HG02943 (cell line): ENCODE measurements around the gene OLIG2.

Experiments
- ATAC-seq: cut with Tn5 transposase; IDR thresholded peaks from one replicate; pipeline ENCODE4 v1.9.1; 2021; ENCODE audit warnings: mild to moderate bottlenecking, low read depth, moderate library complexity; ENCODE audit not compliant: unreplicated experiment

Gene OLIG2

GRCh38 chr21:33019516-33019884, 6.2 kb upstream of the OLIG2 start:
- ATAC-seq, result no peak

DNA sequence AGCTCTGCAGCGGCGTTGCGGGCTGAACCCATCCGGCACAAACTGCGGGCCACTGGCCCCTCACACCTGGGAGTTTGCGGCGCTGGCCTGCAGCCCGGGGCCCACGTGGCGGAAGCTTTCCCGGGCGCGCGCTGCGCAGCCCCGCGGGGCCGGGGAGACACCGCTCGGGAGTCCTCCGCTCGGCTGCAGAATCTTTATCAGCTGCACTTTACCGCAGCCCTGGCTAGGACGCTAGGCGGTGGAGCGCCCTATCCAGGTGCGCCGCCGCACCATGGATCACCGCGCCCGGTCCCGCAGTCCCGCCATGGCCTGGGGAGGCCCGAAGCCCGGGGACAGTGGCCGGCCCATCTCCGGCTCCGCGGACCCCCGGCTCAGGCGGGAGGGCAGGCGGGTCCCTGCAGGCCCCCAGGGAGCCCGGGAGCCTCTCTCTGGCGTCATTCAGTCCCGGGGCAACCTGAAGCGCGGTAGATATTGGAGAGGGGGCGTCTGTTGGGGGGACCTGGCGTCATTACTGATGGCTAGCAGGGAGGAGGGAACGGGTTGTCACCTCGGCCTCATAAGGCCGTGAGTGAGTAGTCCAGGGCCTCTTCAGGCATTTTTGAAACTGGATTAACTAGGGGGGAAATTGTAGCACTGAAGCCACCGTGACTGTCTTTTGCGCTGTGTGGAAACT, 5.7 kb upstream of the OLIG2 start:
- no peak for ATAC-seq

DNA sequence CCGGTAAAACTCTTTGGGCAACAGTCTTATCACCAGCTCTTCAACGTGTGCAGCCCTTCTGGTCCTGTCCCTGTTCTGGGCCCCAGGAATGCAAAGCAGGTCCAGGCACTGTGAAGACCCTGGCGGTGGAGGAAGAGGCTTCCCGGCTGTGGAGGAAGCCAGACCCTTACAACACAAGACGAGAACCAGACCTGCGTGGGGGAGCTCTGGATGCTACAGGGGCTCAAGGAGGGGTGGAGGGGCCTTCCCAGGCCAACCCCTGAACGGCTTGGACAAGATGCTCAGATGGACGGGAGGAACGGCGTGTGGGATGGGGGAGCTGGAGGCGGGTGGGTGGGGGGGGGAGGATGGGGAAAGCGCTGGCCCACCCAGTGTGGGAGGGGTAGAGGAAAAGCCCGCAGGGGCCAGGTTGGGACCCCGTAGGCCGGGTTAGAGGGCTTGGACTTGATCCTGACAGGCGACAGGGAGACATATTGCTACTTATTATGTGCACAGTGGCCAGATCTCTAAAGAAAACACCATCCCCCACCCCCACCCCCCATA, 5.1 kb upstream of the OLIG2 start:
- no peak for ATAC-seq

GRCh38 chr21:33021150-33021549, 4.6 kb upstream of the OLIG2 start:
- no peak for ATAC-seq

DNA sequence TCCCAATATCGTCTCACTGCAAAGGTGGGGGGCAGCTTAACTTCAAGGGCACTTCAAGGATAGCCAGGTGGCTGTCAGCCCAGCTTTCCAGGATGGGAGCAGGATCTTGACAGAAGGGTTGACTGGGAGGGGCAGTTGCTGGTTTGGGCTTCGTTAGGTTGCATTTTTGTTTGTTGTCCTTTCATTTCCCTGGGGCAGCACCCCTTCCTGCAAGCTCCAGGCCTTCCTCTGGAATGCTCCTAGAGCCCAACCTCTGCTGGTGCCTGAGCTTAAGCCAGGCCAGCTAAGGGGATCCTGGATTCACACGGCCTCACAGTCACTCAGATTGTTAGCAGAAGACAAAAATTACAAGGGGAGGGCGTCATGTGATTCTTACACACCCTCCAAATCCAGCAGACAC, 4.1 kb upstream of the OLIG2 start:
- ATAC-seq, result no peak

DNA sequence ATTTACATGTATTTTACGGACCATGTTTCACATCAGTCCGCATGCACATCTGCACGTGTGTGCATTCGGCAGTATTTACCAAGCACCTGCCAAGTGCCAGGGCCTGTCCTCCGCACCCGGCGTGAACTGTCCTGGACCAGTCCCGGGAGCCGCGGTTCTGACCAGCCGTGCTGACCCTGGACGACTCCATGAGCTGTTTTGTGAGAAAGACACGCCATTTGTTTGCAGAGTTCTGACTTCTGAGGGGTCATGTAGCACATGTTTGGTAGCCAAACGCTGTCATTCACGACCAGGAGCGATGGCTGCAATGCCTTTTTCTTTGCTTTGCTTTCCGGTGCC, 3.3 kb upstream of the OLIG2 start:
- ATAC-seq, result no peak

DNA sequence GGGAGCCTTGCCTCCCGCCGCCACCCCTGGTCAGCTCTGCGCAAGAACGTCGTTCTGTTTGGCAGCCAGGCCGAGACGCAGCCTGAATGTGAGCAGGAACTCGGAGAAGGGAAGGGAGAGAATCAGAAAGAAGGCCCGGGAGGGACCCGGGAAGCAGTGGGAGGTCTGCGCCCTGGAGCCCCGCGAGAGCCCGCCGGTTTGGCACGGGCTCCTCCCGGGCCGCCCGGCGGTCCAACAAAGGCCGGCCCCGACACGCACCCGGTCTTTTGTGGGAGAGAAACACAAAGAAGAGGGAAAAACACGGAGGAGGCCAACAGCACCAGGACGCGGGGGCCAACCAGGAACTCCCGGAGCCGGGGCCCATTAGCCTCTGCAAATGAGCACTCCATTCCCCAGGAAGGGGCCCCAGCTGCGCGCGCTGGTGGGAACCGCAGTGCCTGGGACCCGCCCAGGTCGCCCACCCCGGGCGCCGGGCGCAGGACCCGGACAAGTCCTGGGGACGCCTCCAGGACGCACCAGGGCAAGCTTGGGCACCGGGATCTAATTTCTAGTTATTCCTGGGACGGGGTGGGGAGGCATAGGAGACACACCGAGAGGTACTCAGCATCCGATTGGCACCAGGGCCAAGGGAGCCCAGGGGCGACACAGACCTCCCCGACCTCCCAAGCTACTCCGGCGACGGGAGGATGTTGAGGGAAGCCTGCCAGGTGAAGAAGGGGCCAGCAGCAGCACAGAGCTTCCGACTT, 2.7 kb upstream of the OLIG2 start:
- ATAC-seq, result no peak

- no peak for ATAC-seq
Measured at GRCh38 chr21:33023574-33024200, 2.0 kb upstream of the OLIG2 start.

DNA sequence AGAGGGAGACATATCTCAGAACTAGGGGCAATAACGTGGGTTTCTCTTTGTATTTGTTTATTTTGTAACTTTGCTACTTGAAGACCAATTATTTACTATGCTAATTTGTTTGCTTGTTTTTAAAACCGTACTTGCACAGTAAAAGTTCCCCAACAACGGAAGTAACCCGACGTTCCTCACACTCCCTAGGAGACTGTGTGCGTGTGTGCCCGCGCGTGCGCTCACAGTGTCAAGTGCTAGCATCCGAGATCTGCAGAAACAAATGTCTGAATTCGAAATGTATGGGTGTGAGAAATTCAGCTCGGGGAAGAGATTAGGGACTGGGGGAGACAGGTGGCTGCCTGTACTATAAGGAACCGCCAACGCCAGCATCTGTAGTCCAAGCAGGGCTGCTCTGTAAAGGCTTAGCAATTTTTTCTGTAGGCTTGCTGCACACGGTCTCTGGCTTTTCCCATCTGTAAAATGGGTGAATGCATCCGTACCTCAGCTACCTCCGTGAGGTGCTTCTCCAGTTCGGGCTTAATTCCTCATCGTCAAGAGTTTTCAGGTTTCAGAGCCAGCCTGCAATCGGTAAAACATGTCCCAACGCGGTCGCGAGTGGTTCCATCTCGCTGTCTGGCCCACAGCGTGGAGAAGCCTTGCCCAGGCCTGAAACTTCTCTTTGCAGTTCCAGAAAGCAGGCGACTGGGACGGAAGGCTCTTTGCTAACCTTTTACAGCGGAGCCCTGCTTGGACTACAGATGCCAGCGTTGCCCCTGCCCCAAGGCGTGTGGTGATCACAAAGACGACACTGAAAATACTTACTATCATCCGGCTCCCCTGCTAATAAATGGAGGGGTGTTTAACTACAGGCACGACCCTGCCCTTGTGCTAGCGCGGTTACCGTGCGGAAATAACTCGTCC, 1.3 kb upstream of the OLIG2 start:
- no peak for ATAC-seq

DNA sequence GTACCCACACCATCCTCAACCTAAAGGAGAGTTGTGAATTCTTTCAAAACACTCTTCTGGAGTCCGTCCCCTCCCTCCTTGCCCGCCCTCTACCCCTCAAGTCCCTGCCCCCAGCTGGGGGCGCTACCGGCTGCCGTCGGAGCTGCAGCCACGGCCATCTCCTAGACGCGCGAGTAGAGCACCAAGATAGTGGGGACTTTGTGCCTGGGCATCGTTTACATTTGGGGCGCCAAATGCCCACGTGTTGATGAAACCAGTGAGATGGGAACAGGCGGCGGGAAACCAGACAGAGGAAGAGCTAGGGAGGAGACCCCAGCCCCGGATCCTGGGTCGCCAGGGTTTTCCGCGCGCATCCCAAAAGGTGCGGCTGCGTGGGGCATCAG, 638 bp upstream of the OLIG2 start:
- ATAC-seq, result no peak

- ATAC-seq, result no peak
Measured at GRCh38 chr21:33026443-33026858, 716 bp downstream of the OLIG2 start.

GRCh38 chr21:33026878-33027400, 1.2 kb downstream of the OLIG2 start:
- no peak for ATAC-seq

DNA sequence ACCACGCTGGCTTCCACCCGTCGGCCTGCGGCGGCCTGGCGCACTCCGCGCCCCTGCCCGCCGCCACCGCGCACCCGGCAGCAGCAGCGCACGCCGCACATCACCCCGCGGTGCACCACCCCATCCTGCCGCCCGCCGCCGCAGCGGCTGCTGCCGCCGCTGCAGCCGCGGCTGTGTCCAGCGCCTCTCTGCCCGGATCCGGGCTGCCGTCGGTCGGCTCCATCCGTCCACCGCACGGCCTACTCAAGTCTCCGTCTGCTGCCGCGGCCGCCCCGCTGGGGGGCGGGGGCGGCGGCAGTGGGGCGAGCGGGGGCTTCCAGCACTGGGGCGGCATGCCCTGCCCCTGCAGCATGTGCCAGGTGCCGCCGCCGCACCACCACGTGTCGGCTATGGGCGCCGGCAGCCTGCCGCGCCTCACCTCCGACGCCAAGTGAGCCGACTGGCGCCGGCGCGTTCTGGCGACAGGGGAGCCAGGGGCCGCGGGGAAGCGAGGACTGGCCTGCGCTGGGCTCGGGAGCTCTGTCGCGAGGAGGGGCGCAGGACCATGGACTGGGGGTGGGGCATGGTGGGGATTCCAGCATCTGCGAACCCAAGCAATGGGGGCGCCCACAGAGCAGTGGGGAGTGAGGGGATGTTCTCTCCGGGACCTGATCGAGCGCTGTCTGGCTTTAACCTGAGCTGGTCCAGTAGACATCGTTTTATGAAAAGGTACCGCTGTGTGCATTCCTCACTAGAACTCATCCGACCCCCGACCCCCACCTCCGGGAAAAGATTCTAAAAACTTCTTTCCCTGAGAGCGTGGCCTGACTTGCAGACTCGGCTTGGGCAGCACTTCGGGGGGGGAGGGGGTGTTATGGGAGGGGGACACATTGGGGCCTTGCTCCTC, 1.9 kb downstream of the OLIG2 start:
- ATAC-seq, result no peak

- no peak for ATAC-seq
Measured at GRCh38 chr21:33028287-33028670, 2.5 kb downstream of the OLIG2 start.

GRCh38 chr21:33028773-33029384, 3.1 kb downstream of the OLIG2 start:
- ATAC-seq, result no peak

GRCh38 chr21:33029385-33029921, 3.7 kb downstream of the OLIG2 start:
- no peak for ATAC-seq

DNA sequence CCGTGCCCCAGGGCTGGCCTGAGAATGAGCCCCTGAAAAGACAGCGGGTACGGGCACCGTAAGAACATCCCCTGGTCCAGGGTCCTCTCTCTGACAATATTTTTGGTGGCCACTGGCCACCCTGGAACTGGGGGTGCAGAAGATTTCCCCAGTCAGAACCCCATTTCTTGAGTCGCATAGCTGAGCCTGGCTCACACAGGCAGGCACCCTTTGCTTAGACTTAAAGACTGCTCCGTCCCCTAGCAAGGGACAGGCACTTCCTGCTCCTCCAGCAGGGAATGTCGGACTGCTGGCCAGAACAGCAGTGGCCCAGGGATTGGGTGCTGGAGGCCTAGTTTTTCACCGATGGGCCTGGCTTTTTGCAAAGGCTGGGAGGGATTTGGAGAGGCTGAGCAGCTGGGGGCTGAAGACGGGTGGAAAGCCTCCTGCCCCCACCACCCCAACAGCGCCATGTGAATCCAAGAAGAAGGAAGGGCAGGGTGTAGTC, 4.3 kb downstream of the OLIG2 start:
- no peak for ATAC-seq

- no peak for ATAC-seq
Measured at GRCh38 chr21:33030633-33031032, 4.9 kb downstream of the OLIG2 start.
